ENCODE results near the gene EIF2D.

GRCh38 chr1:206651958-206652890 is 40.0 kb upstream of the EIF2D start:
- TF ChIP-seq EZH2phosphoT487 (IDR thresholded peaks at IDR 0.05; ENCODE audit: insufficient read depth, low read depth) (no peak), EZH2 (IDR thresholded peaks at IDR 0.05; ENCODE audit: insufficient read depth, poor library complexity, severe bottlenecking) (no peak)

All from GM23248 (cell line).